Measurements from ENCODE around the gene RHOF.

Gene RHOF

GRCh38 chr12:121822393-121823100, 29.1 kb upstream of the RHOF start:
- ChIA-PET POLR2A (ENCODE audit: low non-redundant PET) (no interaction called here), CTCF (no interaction called here)
- TF ChIP-seq CTCF (conservative IDR thresholded peaks at IDR 0.05; ENCODE audit: low read depth): no peak
- DNase-seq (ENCODE audit: low spot score): no peak
- no peak overlapping the region for H3K27ac ChIP-seq

GRCh38 chr12:121820056-121820455, 26.6 kb upstream of the RHOF start:
- DNase-seq (ENCODE audit: low spot score): no peak
- H3K27ac ChIP-seq: 0 out of 2 replicates have a peak overlapping the region, but pooled peaks have one; percentile 6
- ChIA-PET CTCF (interaction anchor here (1.3 kb wide), 1 partner anchor 26 kb away, joined by 3 read pairs; the partner anchor contains the start of gene RHOF), POLR2A (ENCODE audit: low non-redundant PET) (no interaction called here)
- TF ChIP-seq CTCF (conservative IDR thresholded peaks at IDR 0.05; ENCODE audit: low read depth): no peak

GRCh38 chr12:121819212-121819949, 25.9 kb upstream of the RHOF start:
- H3K27ac ChIP-seq: 0 out of 2 replicates have a peak overlapping the region, but pooled peaks have one; percentile 6
- DNase-seq (ENCODE audit: low spot score): no peak
- no peak for TF ChIP-seq CTCF (conservative IDR thresholded peaks at IDR 0.05; ENCODE audit: low read depth)
- CTCF ChIA-PET: interaction anchor here (0.6 to 1.3 kb wide), 3 partner anchors 25 to 647 kb away, joined by 3 read pairs; partner anchors contain the start of gene RHOF
- POLR2A ChIA-PET (ENCODE audit: low non-redundant PET): no interaction called here

GRCh38 chr12:121817648-121818043, 24.2 kb upstream of the RHOF start:
- CTCF ChIA-PET: no interaction called here
- no peak for TF ChIP-seq CTCF (conservative IDR thresholded peaks at IDR 0.05; ENCODE audit: low read depth)
- H3K27ac ChIP-seq: peak overlapping the region; percentile 5; the same call in 1 of the 2 replicates
- DNase-seq (ENCODE audit: low spot score): no peak
- POLR2A ChIA-PET (ENCODE audit: low non-redundant PET): no interaction called here

- POLR2A ChIA-PET (ENCODE audit: low non-redundant PET): no interaction called here
- H3K27ac ChIP-seq: peak overlapping the region; percentile 5; the same call in 1 of the 2 replicates
- no peak for TF ChIP-seq CTCF (conservative IDR thresholded peaks at IDR 0.05; ENCODE audit: low read depth)
- CTCF ChIA-PET: no interaction called here
- DNase-seq (ENCODE audit: low spot score): no peak
Measured at GRCh38 chr12:121816925-121817647, 23.6 kb upstream of the RHOF start.

GRCh38 chr12:121815263-121815662, 21.8 kb upstream of the RHOF start:
- no peak for TF ChIP-seq CTCF (conservative IDR thresholded peaks at IDR 0.05; ENCODE audit: low read depth)
- DNase-seq (ENCODE audit: low spot score): no peak
- H3K27ac ChIP-seq: peak overlapping the region; percentile 99; the same call in 1 of the 2 replicates
- ChIA-PET CTCF (interaction anchor here (0.8 to 0.9 kb wide), 2 partner anchors 20 to 65 kb away, joined by 3 to 4 read pairs; no protein-coding TSS in a partner anchor), POLR2A (ENCODE audit: low non-redundant PET) (no interaction called here)

Data from RWPE1 (cell line).